ENCODE data around the gene RAD51B. TPM values are rescaled to one million over a fixed set of nuclear protein-coding genes. Genes with fewer than 3 reads are reported as not detected.

The RAD51B gene
- total and polyA plus RNA-seq, 4 donors: 2.5 to 95.0 (median 9.6) TPM

- Histone ChIP-seq H3K4me3 (no peak overlapping the region), H3K36me3 (ENCODE audit: control insufficient read depth in 4 of 4, insufficient read depth in 4 of 4, low read length in 4 of 4) (no peaks in the 10 kb centered on the region), H3K27me3 (ENCODE audit: control insufficient read depth in 3 of 3, insufficient read depth in 3 of 3, low read length in 2 of 3) (no peaks in the 10 kb centered on the region), H3K4me1 (ENCODE audit: control insufficient read depth in 5 of 5, insufficient read depth in 5 of 5, low read length in 5 of 5) (peaks cover 3 to 76% (median 42%) of the 10 kb centered on the region in 5 donors), H3K9me3 (ENCODE audit: control insufficient read depth in 4 of 4, insufficient read depth in 3 of 4, low read length in 3 of 4) (no peaks in the 10 kb centered on the region), H3K27ac (ENCODE audit: low read depth in 1 of 2, low read length in 1 of 2) (no peak overlapping the region), H3K9ac (ENCODE audit: insufficient read depth in 1 of 2, low read length in 2 of 2) (peak overlapping the region in 1 of 2 donors; percentile 7)
- 63 to 68% methylated on average over 9 of the region's 9 CpGs for WGBS, 2 donors
- no peak for TF ChIP-seq CTCF (IDR thresholded peaks at IDR 0.05; ENCODE audit: control extremely low read depth, extremely low read depth)
- ATAC-seq (ENCODE audit: insufficient read depth, low FRiP score): no peak
- peak; percentile 71 to 84 (median 73) for DNase-seq
These were observed 834.9 kb downstream of the RAD51B start for GRCh38 chr14:68654471-68654941.

GRCh38 chr14:68655021-68655831, 835.6 kb downstream of the RAD51B start:
- Histone ChIP-seq H3K36me3 (ENCODE audit: control insufficient read depth in 4 of 4, insufficient read depth in 4 of 4, low read length in 4 of 4) (no peaks in the 10 kb centered on the region), H3K4me3 (no peak overlapping the region), H3K9me3 (ENCODE audit: control insufficient read depth in 4 of 4, insufficient read depth in 3 of 4, low read length in 3 of 4) (no peaks in the 10 kb centered on the region), H3K27me3 (ENCODE audit: control insufficient read depth in 3 of 3, insufficient read depth in 3 of 3, low read length in 2 of 3) (no peaks in the 10 kb centered on the region), H3K4me1 (ENCODE audit: control insufficient read depth in 5 of 5, insufficient read depth in 5 of 5, low read length in 5 of 5) (peaks cover 2 to 75% (median 42%) of the 10 kb centered on the region in 5 donors), H3K9ac (ENCODE audit: insufficient read depth in 1 of 2, low read length in 2 of 2) (peak overlapping the region in 1 of 2 donors; percentile 7), H3K27ac (ENCODE audit: low read depth in 1 of 2, low read length in 1 of 2) (no peak overlapping the region)
- TF ChIP-seq CTCF (IDR thresholded peaks at IDR 0.05; ENCODE audit: control extremely low read depth, extremely low read depth): no peak
- 57 to 72% methylated on average over 19 of the region's 19 CpGs for WGBS, 2 donors
- peak; percentile 75 to 85 (median 81) for DNase-seq
- ATAC-seq (ENCODE audit: insufficient read depth, low FRiP score): no peak

- no peaks in the 10 kb centered on the region for H3K9me3 ChIP-seq (ENCODE audit: control insufficient read depth in 4 of 4, insufficient read depth in 3 of 4, low read length in 3 of 4)
- ATAC-seq (ENCODE audit: insufficient read depth, low FRiP score) (no peak), DNase-seq (no peak)
- H3K4me1 ChIP-seq (ENCODE audit: control insufficient read depth in 5 of 5, insufficient read depth in 5 of 5, low read length in 5 of 5): peaks cover 0 to 68% (median 39%) of the 10 kb centered on the region in 5 donors
- H3K4me3 ChIP-seq: no peak overlapping the region
- no peaks in the 10 kb centered on the region for H3K27me3 ChIP-seq (ENCODE audit: control insufficient read depth in 3 of 3, insufficient read depth in 3 of 3, low read length in 2 of 3)
- no peak overlapping the region for H3K9ac ChIP-seq (ENCODE audit: insufficient read depth in 1 of 2, low read length in 2 of 2)
- no peaks in the 10 kb centered on the region for H3K36me3 ChIP-seq (ENCODE audit: control insufficient read depth in 4 of 4, insufficient read depth in 4 of 4, low read length in 4 of 4)
- TF ChIP-seq CTCF (IDR thresholded peaks at IDR 0.05; ENCODE audit: control extremely low read depth, extremely low read depth): no peak
- H3K27ac ChIP-seq (ENCODE audit: low read depth in 1 of 2, low read length in 1 of 2): no peak overlapping the region
- 83 to 93% methylated on average over 1 of the region's 1 CpG for whole genome bisulfite sequencing, 2 donors
These were observed 836.3 kb downstream of the RAD51B start for GRCh38 chr14:68655911-68656316.
